ENCODE measurements around the gene WDCP.
"Not testable (repeated sequence)": the region's sequence is repeated elsewhere in the genome, so short reads cannot be mapped to it uniquely, and the experiment has no call there.

WDCP gene

DNA sequence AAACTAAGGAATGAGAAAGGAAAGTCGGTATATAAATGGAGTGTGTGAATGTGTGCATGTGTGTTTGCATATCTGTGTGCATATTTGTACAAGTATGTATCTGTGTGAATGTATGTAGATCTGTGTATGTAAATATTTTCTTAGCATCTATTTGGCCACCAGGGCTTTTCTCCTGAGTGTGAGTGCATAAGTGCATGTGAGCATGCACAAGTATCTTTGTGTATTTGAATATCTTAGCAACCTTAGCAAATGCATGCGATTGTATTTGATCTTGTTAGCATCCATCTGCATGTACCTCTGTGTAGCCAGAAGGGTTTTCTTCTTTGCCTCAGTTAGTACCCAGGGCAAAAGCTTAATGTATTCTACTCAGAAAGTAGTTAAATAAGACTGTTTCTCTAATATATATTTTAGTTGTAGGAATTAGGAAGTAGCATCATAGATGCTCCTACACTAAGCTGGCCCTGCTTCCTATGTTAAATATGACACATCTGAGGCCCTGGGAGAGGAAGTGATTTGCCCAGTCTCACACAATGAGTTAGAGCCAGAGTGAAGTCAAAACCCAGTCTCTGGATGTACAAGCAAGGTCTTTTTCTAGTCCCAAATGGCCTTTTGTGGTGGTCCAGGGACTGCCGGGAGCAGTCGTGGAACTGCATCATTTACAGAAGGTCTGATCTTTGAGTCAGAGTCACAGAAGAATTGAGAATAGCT is 11.5 kb upstream of the WDCP start:
- no peak for DNase-seq (ENCODE audit: low spot score)

DNA sequence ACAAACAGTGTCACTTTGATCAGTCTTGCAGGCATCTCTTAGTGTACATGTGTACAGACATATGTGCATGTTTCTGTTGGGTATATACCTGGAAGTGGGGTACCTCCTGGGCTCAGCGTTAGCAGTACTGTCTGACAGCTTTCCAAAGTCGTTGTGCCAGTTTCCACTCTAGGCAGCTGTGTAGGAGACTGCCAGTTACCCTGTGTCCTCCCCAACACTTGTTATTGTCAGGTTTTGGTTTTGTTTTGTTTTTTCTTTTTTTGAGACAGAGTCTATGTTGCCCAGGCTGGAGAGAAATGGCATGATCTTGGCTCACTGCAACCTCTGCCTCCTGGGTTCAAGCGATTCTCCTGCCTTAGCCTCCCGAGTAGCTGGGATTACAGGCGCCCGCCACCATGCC is 8.6 kb upstream of the WDCP start:
- DNase-seq (ENCODE audit: low spot score), result no peak

DNA sequence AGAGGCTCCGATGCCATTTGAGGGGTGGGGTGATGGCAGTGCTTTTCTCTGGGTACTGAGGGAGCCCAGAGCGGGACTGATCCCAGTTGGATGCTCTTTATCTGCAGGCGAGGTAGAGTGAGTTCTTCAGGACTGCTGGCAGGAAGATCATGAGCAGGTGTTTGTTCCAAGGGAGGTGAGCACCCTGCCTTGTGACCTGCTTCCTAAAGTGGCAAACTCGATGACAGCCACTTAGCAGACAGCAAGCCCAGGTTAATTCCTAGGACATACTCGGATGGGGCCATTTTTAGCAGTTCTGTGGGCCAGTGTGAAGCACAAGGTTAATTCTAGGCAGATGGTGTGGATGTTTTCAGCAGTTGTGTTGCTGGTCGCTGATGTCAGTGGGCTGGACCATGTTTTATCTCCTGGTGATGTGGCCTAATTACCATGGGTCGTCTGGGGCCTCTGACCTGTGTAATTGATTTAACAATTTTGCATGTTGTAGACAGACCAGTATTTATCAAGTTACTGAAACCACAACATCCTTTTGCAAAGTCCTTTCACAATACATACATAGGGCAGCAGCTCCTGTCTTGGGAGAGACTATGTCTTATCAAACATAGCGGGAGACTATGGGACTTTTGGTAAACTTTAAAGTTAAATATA is 7.3 kb upstream of the WDCP start:
- no peak for DNase-seq (ENCODE audit: low spot score)

DNA sequence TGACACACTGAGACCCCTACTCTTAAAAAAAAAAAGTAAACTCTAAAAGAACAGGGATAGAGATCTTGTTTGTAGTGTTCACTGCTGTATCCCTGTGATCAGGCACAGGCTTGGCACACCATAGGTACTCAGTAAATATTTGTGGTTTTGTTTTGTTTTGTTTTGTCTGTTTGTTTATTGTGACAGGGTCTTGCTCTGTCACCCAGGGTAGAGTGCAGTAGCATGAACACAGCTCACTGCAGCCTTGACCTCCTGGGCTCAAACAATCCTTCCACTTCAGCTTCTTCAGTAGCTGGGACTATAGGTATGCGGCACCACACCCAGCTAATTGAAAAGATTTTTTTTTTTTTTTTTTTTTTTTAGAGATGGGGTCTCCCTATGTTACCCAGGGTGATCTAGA is 5.8 kb upstream of the WDCP start:
- DNase-seq (ENCODE audit: low spot score), result no peak

DNA sequence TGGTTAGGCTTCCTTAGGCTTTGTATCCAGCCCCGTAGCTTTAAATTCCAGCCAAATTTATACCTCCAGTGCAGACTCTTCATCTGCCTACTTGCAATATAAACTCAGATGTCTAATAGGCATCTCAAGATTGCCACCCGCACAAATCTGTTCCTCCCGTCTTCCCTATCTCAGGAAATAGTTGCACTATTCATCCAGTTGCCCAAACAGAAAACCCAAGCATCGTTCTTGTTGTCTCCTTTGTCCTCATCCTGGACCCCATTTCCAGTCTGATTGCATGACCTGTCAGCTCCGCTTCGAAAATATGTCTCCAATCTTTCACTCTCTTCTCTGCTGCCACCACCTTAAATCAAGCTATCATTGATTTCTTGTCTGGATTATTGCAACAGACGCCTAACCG is 4.6 kb upstream of the WDCP start:
- no peak for DNase-seq (ENCODE audit: low spot score)

DNA sequence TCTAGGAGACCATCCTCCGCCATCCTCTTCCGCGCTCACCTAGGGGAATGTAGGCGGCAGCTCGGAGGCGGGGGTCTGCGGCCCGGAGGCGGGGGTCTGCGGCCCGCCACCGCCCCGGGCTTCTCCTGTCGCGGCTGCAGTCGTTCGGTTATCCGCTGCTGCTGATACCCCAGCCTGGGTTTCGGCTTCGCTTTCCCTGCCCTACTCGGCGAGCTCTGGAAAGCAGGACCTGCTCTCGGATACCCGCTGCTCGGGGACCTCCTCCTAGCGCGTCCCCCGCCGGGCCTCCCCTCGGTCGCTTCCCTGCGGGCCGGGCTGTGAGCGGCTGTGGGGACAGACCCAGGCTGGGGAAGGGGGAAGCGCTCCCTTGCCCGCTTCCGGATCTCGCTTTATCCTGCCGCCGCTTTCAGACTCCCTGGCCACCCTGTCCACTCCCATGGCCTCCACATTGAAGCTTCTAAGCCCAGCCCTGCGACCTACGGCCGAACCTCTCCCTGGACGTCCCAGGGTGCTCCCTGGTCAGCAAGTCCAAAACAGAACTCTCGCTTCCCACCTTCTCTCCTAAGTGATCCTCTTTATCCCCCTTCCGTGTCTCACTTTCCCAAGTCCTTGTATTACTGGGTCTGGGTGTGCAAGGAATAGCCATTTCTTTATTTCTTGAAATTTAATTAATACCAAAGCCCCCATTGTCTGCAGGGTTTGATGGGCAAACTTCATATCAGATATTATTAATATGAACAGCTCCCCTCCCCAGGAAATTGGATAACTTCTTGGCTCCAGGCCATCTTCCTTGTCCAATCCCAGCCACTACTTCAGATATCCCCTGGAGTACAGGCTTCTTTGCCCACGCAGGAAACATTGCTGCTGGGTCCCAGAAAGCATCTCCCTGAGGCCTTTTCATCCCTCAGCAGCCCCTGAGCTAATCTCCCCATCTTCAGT is 3.1 kb upstream of the WDCP start:
- peak; percentile 12 for DNase-seq (ENCODE audit: low spot score)

DNA sequence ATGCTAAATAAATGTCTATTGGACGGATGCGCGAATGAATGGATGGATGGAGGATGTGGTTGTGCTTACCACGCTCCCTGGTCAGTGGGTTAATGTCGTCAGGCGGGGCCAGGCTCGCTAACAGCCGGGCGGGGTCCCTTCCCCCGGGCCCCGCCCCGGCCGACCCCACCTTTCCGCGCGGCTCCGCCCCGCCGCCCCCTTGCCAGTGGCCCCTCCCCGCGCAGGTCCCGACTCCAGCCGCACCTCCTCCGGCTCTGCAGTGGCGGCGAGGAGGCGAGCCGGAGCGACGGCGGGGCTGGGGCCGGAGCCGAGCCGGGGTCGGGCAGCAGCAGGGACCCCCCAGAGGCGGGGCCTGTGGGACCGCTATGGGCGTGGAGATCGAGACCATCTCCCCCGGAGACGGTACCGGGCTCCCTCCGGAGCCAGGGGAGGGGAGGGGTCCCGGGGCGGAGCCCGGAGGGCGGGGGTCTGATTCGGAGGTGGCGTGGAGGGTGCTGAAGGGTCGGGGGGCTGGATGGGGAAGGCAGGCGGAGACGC is 2.4 kb upstream of the WDCP start, which contains the start of gene FKBP1B:
TSS of gene FKBP1B (plus strand) at position 257 of the 537 bp plus-strand sequence. CDS start at position 366, 109 bp downstream.
- DNase-seq (ENCODE audit: low spot score), result peak; percentile 66

DNA sequence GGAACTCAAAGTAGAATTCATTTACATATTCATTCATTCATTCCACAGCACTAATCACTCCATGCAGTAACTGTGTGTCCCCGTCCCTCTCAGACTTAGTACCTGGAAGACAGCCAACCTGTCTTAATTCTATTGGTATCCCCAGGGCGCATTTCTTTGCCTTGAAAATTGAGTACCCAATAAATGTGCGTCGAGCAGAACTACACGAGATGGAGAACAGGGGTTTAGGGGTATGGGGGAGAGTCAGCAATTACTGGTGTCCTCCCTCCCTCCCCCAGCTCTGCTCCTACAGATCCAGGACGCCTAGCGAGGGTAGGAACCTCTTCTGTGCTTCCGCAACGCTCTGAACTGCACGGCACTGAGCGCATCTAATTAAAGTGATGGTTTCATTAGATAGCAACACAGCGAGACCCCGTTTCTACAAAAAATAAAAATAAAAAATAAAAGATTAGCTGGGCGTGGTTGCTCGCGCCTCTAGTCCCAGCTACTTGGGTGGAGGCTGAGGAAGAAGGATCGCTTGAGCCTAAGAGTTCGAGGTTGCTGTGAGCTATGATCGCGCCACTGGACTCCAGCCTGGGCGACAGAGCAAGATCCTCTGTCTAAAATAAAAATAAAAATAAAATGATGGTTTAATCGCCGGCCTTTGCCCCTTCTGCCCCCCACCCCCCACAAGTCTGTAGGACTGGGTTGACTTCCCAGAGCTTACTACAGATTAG is 1.7 kb upstream of the WDCP start:
- no peak for DNase-seq (ENCODE audit: low spot score)

DNA sequence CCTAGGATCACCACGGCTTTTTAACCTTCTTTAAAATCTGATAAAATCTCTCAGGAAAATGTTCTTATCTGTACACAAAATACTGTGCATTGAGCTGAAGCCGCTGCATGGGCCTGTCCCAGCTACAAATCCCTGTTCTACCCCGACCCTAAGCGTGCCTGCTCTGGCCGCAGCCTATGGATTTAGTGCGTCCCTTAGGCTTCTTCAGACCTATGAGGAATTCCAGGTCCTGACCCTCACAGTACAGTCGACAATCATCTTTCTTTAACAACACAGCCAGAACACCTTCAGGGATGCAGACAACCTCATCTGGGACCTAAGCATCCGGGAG is 477 bp upstream of the WDCP start:
- DNase-seq (ENCODE audit: low spot score), result no peak

DNA sequence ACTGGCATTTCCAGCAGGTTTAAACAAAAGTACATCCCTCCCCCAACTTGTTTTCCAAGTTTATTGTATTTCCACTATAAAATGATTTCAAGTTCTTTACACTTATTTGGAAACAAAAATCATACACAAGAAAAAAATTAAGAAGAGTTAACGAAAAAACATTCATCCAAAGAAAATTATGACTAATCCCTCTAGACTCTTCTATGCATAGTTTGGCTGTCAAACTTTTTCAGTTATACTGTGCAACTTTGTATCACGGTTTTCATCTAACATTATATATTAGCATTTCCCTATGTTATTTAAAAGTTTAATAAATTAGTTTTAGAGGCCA is 627 bp downstream of the WDCP start:
- no peak for DNase-seq (ENCODE audit: low spot score)

DNA sequence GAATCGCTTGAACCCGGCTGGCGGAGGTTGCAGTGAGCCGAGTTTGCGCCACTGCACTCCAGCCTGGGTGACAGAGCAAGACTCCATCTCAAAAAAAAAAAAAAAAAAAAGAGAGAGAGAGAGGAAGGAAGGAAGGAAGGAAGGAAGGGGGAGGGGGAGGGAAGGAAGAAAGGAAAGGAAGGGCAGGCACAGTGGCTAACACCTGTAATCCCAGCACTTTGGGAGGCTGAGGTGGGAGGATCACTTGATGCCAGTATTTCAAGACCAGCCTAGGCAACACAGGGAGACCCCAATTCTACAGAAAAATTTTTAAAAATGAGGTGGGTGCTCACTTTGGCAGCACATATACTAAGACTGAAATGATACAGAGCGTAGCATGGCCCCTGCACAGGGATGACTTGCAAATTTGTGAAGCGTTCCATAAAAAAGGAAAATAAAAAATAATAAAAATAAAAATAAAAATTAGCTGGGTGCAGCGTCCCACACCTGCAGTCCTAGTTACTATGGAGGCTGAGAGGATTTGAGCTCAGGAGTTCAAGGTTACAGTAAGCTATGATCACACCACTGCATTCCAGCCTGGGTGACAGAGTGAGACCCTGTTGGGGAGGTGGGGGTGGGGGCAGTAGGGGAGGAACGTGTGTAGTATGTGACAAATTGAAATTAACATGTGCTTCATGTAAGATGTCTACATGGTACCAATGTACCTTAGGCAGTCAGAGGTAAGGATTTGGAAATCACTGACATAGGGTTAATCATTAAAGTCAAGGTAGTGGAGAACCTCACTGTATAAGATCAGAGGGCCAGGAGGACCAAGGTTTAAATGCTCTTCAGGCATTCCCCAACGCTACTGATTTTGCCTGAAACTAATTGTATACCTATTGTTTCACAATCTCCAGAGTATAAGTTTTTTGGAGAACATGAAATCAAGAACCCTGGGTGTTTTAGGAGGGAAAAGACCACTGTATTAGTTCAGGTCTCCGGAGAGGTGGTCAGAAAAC is 1.4 kb downstream of the WDCP start:
- DNase-seq (ENCODE audit: low spot score), result no peak

DNA sequence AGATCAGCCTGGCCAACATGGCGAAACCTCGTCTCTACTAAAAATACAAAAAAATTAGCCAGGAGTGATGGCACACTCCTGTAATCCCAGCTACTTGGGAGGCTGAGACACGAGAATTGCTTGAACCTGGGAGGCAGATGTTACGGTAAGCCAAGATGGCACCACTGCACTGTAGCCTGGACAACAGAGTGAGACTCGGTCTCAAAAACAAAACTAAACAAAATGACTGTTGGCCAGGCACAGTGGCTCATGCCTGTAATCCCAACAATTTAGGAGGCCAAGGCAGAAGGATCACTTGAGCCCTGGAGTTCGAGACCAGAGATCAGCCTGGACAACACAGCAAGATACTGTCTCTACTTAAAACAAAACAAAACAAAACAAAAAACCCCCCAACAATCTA is 4.1 kb downstream of the WDCP start:
- DNase-seq (ENCODE audit: low spot score), result not testable (repeated sequence)

DNA sequence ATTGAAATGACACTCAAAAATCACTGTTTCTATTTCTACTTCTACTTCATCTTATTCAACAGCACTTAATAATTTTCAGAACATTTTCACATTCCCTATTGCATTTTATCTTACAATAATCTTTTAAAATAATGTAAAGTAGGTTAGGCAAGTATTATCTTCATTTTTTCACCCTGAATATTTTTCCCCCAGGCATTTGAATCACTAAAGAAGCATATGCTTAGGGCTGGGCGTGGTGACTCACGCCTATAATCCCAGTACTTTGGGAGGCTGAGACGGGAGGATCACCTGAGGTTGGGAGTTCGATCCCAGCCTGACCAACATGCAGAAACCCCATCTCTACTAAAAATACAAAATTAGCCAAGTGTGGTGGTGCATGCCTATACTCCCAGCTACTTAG is 6.7 kb downstream of the WDCP start:
- no peak for DNase-seq (ENCODE audit: low spot score)

DNA sequence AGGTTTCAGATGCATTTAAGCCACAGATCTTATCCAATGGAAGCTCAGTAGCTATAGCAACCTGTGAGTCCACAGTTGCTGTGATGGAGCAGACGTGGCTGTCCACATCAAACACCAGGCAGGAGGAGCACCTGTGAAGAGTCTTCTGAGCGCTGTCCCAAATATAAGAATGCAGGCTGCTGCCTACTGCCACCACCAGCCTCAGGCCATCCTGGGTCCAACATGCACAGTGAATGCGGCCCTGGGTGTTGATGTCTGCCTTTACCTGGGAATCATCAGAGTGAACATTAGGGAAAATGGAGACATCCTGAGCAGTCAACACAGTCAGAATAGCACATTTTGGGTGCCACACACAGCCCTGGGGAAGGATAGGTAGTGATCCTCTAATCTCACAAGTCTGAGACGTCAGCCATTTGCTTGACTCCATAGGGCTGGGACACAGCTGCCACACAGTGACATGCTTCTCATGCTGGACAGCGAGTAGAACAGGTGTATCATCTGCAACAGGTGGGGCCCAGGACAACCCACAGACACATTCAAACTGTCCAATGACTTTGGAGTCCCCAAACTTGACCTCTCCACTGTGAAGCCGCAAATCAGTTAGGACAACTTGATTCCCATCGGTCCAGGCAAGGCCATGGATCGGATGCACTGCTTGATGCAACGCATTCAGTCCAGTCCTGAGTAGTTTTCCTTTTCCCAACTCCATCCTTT is 8.2 kb downstream of the WDCP start:
- no peak for DNase-seq (ENCODE audit: low spot score)

DNA sequence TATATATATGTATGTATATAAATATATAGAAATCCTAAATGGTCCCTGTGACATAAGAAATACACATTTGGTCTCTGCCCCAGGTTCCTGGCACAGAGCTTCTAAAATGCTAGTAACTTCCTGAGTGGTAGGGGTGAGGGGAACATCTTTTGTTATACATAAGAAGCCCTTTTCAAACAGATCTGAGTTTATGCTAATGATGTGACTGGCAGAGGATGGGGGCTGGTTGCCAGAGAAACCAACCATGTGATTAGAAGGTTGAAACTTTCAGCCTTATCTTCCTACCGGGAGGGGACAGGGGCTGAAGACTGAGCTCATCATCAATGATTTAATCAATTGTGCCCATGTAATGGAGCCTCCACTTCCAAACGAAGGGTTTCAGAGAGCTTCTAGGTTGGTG is 21.0 kb downstream of the WDCP start:
- no peak for DNase-seq (ENCODE audit: low spot score)

DNA sequence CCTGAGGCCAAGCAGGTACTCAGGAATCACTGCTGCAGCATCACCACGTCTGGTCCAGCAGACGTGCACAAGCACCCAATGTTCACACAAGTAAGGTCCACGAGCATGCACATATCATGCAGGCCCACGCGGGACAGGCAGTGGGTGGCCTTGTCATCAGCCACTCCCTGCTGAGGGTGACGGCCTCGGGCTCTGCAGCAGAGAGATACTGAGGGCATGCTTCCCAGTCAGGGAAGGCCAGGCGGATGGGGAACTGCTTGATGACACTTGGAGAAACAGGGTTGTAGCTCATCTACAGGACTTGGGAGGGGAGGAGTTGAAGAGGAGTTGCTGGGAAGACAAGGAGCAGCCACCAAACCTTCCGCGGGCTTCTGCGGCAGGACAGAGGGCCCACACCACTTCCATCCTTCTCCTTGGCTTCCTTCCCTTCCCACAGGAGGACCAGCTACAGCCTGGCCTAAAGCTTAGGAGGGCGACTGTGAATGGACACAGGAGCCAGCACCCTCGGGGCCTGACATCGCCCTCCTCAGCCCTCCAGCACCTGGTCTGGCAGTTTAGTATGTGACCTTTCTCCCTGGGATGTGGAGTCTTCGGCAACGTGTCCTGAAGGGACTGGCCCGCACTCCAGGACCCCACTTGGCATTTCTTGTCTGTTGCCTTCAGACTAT is 22.1 kb downstream of the WDCP start:
- DNase-seq (ENCODE audit: low spot score), result no peak

DNA sequence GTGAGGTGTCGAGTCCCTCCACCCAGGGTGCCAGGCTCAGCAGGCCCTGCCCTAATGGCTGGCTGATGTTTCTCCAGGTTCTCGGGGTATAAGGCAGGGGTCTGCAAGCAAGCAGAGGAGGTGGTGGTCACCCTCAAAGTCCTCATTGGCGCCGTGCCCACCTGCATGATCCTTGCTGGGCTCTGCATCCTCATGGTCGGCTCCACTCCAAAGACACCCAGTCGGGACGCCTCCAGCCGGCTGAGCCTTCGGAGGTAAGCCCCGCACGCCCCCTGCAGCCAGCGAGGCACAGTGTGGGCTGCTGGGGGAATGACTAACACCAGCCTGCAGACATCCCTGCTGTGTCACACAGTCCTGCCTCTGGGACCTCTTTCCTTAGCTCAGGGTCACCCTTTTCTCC is 23.2 kb downstream of the WDCP start:
- peak; percentile 55 for DNase-seq (ENCODE audit: low spot score)

DNA sequence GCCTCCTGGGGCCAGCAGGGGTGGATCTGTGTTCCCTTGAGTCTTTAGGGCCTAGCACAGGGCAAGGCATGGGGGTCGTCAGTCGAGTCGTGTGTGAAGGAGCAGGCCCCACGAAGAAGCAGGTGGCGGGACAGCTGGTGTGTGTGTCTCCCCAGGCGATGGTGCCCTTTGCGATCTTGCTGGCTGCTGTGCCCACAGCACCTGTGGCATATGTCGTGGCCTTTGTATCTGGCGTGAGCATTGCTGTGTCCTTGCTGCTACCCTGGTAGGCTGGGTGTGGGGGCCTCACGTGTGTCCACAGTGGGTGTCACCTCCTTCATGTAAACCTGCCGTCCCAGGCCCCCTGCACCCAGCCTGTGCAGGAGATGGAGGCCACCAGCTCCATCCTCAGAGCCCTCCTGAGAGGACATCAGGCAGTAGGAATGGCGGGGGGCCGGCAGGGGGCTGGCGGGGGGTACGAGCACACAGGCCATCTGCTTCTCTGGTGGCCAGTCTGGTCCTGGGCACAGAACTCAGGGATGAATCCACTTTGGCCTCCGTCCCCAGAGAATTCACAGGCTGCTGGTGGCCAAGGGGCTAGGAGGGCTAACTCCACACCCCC is 24.1 kb downstream of the WDCP start:
- no peak for DNase-seq (ENCODE audit: low spot score)

DNA sequence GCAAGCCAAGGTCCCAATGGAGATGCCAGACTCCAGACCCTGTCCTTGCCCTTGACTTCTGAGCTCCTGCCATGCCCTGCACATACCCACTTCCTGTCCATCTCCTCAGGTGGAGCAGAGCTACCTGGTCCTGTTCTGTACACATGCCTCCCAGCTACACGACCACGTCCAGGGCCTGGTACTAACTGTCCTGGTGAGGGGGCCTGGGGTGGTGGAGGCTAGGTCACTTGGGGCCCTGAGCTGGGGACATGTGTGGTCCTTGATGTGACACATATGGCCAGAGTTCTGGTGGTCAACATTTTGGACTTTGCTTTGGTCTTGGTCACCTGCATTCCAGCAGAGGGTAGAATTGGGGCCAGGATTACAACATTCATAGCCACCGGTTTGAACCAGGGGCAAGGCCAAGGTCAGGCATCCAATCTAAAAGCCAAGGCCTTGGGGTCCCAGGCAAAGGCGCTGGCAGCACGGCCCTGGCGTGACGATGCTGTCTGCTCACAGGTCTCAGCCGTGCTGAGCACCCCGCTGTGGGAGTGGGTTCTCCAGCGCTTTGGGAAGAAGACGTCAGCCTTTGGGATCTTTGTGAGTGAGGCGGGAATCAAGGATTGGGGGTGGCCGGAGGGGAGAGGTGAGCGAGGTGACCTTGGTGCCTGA is 24.7 kb downstream of the WDCP start:
- DNase-seq (ENCODE audit: low spot score), result no peak

All from AG08396 (cell line).